ENCODE measurements around the gene ADIRF.

The ADIRF gene

DNA sequence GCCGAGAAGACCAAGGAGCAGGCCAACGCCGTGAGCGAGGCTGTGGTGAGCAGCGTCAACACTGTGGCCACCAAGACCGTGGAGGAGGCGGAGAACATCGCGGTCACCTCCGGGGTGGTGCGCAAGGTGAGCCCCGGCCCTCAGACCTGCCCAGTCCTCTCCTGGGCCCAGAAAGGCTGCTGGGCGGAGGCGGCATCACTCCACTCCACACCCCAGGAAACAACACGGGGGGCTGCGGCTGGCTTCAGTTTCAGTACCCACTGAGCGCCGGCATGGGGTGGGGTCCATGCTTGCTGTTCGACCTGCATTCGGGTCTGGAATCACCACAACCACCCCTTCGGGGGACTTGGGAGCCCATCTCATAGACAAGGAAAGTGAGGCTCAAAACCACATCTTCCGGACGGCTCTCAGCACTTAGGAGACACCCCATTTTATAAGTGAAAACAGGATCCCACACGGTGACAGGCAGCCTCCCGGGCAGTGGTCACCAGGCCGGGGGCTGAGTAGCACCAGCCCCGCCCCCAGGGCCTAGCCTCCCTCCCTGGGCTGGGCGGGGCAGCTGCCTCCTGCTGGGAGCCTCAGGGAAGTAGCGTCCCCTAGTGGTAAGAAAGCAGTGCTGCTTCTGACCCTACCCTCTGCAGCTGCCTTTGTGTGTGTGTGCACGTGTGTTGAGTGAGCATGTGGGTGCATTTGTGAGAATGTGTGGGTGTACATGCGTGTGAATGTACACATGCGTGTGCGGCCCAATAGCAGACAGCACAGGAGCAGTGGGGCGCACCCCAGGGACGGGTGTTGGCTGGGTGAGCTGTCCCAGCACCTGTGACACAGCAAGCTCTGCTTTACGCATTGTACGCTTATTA lies 8.0 kb upstream of the ADIRF start:
- Histone ChIP-seq H3K27ac (no peak overlapping the region), H4K20me1 (ENCODE audit: insufficient read depth) (no peaks in the 10 kb centered on the region), H3K79me2 (ENCODE audit: insufficient read depth, low read depth) (no peaks in the 10 kb centered on the region), H3K4me3 (IDR thresholded peaks at IDR 0.05; ENCODE audit: insufficient read depth, low read depth, low read length) (no peak overlapping the region), H3K27me3 (ENCODE audit: insufficient read depth, low read depth) (no peaks in the 10 kb centered on the region), H3K9ac (no peak overlapping the region; the same call in 1 of the 2 replicates), H3K36me3 (ENCODE audit: insufficient read depth) (no peaks in the 10 kb centered on the region), H3K4me2 (no peak overlapping the region), H2AFZ (ENCODE audit: low read depth) (peak overlapping the region; percentile 84), H3K4me1 (ENCODE audit: low read depth, poor library complexity, severe bottlenecking) (peaks cover 7% of the 10 kb centered on the region)
- TF ChIP-seq CTCF (conservative IDR thresholded peaks at IDR 0.05; ENCODE audit: low read depth, low read length): peak; percentile 94

GRCh38 chr10:86960863-86961434 lies 7.3 kb upstream of the ADIRF start:
- no peak overlapping the region for H3K27ac ChIP-seq
- peaks cover 7% of the 10 kb centered on the region for H3K4me1 ChIP-seq (ENCODE audit: low read depth, poor library complexity, severe bottlenecking)
- no peak overlapping the region for H3K4me2 ChIP-seq
- no peak overlapping the region for H3K4me3 ChIP-seq (IDR thresholded peaks at IDR 0.05; ENCODE audit: insufficient read depth, low read depth, low read length)
- H3K27me3 ChIP-seq (ENCODE audit: insufficient read depth, low read depth): no peaks in the 10 kb centered on the region
- TF ChIP-seq CTCF (conservative IDR thresholded peaks at IDR 0.05; ENCODE audit: low read depth, low read length): no peak
- H2AFZ ChIP-seq (ENCODE audit: low read depth): peak overlapping the region; percentile 84
- no peaks in the 10 kb centered on the region for H3K79me2 ChIP-seq (ENCODE audit: insufficient read depth, low read depth)
- no peaks in the 10 kb centered on the region for H4K20me1 ChIP-seq (ENCODE audit: insufficient read depth)
- H3K9ac ChIP-seq: no peak overlapping the region; the same call in 1 of the 2 replicates
- no peaks in the 10 kb centered on the region for H3K36me3 ChIP-seq (ENCODE audit: insufficient read depth)

DNA sequence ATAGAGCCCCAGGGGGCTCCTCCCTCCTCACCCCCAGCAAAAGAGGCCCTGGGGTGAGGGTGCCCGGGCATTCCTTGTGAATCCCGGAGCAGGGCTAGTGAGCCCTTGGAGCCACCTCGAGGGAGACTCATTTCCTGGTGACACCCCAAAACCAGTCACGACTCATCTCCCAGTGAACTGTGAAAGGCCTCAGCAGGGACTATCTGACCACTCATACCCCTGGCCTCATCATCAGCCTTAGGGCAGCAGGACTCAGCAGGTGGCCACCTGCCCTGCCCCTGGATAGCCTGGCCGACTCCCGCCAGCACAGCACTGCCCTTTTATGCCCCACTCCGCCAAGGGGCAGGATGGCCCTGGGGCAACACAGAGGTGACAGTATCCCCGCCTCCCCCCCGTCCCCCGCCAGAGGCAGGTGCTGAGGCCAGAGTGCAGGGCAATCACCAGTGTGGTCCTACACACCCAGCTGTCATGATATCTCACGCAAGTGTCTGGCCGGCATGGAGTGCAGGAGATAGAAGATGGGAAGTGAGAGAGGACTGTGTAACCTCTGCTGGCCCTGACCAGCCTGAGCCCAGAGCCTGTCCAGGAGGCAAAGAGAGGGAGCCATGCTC lies 6.7 kb upstream of the ADIRF start:
- no peak overlapping the region for H3K4me2 ChIP-seq
- no peak overlapping the region for H3K9ac ChIP-seq
- H3K27ac ChIP-seq: no peak overlapping the region
- no peak for TF ChIP-seq CTCF (conservative IDR thresholded peaks at IDR 0.05; ENCODE audit: low read depth, low read length)
- H2AFZ ChIP-seq (ENCODE audit: low read depth): 0 out of 2 replicates have a peak overlapping the region, but pooled peaks have one; percentile 84
- no peaks in the 10 kb centered on the region for H3K79me2 ChIP-seq (ENCODE audit: insufficient read depth, low read depth)
- H3K4me1 ChIP-seq (ENCODE audit: low read depth, poor library complexity, severe bottlenecking): peaks cover 7% of the 10 kb centered on the region
- no peaks in the 10 kb centered on the region for H3K27me3 ChIP-seq (ENCODE audit: insufficient read depth, low read depth)
- no peaks in the 10 kb centered on the region for H4K20me1 ChIP-seq (ENCODE audit: insufficient read depth)
- H3K36me3 ChIP-seq (ENCODE audit: insufficient read depth): no peaks in the 10 kb centered on the region
- H3K4me3 ChIP-seq (IDR thresholded peaks at IDR 0.05; ENCODE audit: insufficient read depth, low read depth, low read length): no peak overlapping the region

GRCh38 chr10:86962136-86962980 lies 5.9 kb upstream of the ADIRF start:
- no peaks in the 10 kb centered on the region for H3K79me2 ChIP-seq (ENCODE audit: insufficient read depth, low read depth)
- no peak overlapping the region for H3K9ac ChIP-seq
- no peak overlapping the region for H3K27ac ChIP-seq
- no peak overlapping the region for H3K4me3 ChIP-seq (IDR thresholded peaks at IDR 0.05; ENCODE audit: insufficient read depth, low read depth, low read length)
- H3K4me2 ChIP-seq: no peak overlapping the region
- H3K27me3 ChIP-seq (ENCODE audit: insufficient read depth, low read depth): no peaks in the 10 kb centered on the region
- H4K20me1 ChIP-seq (ENCODE audit: insufficient read depth): no peaks in the 10 kb centered on the region
- H2AFZ ChIP-seq (ENCODE audit: low read depth): no peak overlapping the region
- H3K36me3 ChIP-seq (ENCODE audit: insufficient read depth): no peaks in the 10 kb centered on the region
- TF ChIP-seq CTCF (conservative IDR thresholded peaks at IDR 0.05; ENCODE audit: low read depth, low read length): no peak
- peaks cover 7% of the 10 kb centered on the region for H3K4me1 ChIP-seq (ENCODE audit: low read depth, poor library complexity, severe bottlenecking)

Data from KMS-11 (cell line).